KBM-7 (cell line): ENCODE measurements around the gene SDK1.

ENCODE experiments used
- DNase-seq: peaks from one replicate; pipeline ENCODE4 v3.0.0-alpha.2; 2015
- in situ Hi-C: fragments of 300-500 bp; cut with MboI; formaldehyde crosslinking; loops from 2 replicates; pipeline ENCODE4 v1.14.3; 2020; ENCODE audit warnings: low sequenced_read_pairs, low pct_unique_long_range_greater_than_20kb, mixed read lengths

The SDK1 gene

GRCh38 chr7:3592401-3593134 lies 291.5 kb downstream of the SDK1 start:
- in situ Hi-C loops, result no loop called here
- no peak for DNase-seq

GRCh38 chr7:3594901-3595300 lies 293.8 kb downstream of the SDK1 start:
- in situ Hi-C loops, result no loop called here
- no peak for DNase-seq

GRCh38 chr7:3598854-3599253 lies 297.8 kb downstream of the SDK1 start:
- in situ Hi-C loops, result no loop called here

GRCh38 chr7:3605222-3605621 lies 304.2 kb downstream of the SDK1 start:
- DNase-seq, result no peak
- in situ Hi-C loops, result no loop called here

More at GRCh38 chr7:3598854-3599253, 297.8 kb downstream of the SDK1 start:
- no peak for DNase-seq

GRCh38 chr7:3606436-3606835 lies 305.4 kb downstream of the SDK1 start:
- no peak for DNase-seq
- in situ Hi-C loops, result no loop called here

- DNase-seq, result no peak
- in situ Hi-C loops, result no loop called here
These were observed 306.8 kb downstream of the SDK1 start for GRCh38 chr7:3607847-3608246.

GRCh38 chr7:3616306-3616705 lies 315.3 kb downstream of the SDK1 start:
- no peak for DNase-seq
- in situ Hi-C loops, result no loop called here

- no peak for DNase-seq
- in situ Hi-C loops, result no loop called here
These were observed 329.0 kb downstream of the SDK1 start for GRCh38 chr7:3630081-3630480.

- DNase-seq, result no peak
- in situ Hi-C loops, result no loop called here
These were observed 333.3 kb downstream of the SDK1 start for GRCh38 chr7:3634396-3634795.

- in situ Hi-C loops, result no loop called here
- DNase-seq, result no peak
These were observed 335.2 kb downstream of the SDK1 start for GRCh38 chr7:3636131-3636860.

GRCh38 chr7:3639253-3639652 lies 338.2 kb downstream of the SDK1 start:
- in situ Hi-C loops, result no loop called here
- no peak for DNase-seq

- DNase-seq, result no peak
- in situ Hi-C loops, result no loop called here
These were observed 340.5 kb downstream of the SDK1 start for GRCh38 chr7:3641582-3641981.

- DNase-seq, result no peak
- in situ Hi-C loops, result no loop called here
These were observed 342.0 kb downstream of the SDK1 start for GRCh38 chr7:3643091-3643490.

- DNase-seq, result no peak
- in situ Hi-C loops, result no loop called here
These were observed 347.2 kb downstream of the SDK1 start for GRCh38 chr7:3648276-3648675.

GRCh38 chr7:3649250-3649649 lies 348.2 kb downstream of the SDK1 start:
- no peak for DNase-seq

GRCh38 chr7:3649678-3650440 lies 348.8 kb downstream of the SDK1 start:
- no peak for DNase-seq
- in situ Hi-C loops, result no loop called here

More at GRCh38 chr7:3649250-3649649, 348.2 kb downstream of the SDK1 start:
- in situ Hi-C loops, result no loop called here

- no peak for DNase-seq
- in situ Hi-C loops, result no loop called here
These were observed 349.8 kb downstream of the SDK1 start for GRCh38 chr7:3650844-3651243.

GRCh38 chr7:3655635-3656034 lies 354.6 kb downstream of the SDK1 start:
- DNase-seq, result no peak
- in situ Hi-C loops, result no loop called here

GRCh38 chr7:3657206-3657605 lies 356.2 kb downstream of the SDK1 start:
- no peak for DNase-seq
- in situ Hi-C loops, result no loop called here

- no peak for DNase-seq
- in situ Hi-C loops, result no loop called here
These were observed 367.7 kb downstream of the SDK1 start for GRCh38 chr7:3668743-3669142.
